GM21381 (cell line): ENCODE results near the gene CORT.
"Not testable (repeated sequence)": the region's sequence is repeated elsewhere in the genome, so short reads cannot be mapped to it uniquely, and the experiment has no call there.

Experiments
- ATAC-seq: cut with Tn5 transposase; IDR thresholded peaks from one replicate; pipeline ENCODE4 v1.9.1; 2021; ENCODE audit warnings: mild to moderate bottlenecking, moderate library complexity; ENCODE audit not compliant: unreplicated experiment

Gene CORT, protein sequence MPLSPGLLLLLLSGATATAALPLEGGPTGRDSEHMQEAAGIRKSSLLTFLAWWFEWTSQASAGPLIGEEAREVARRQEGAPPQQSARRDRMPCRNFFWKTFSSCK

DNA sequence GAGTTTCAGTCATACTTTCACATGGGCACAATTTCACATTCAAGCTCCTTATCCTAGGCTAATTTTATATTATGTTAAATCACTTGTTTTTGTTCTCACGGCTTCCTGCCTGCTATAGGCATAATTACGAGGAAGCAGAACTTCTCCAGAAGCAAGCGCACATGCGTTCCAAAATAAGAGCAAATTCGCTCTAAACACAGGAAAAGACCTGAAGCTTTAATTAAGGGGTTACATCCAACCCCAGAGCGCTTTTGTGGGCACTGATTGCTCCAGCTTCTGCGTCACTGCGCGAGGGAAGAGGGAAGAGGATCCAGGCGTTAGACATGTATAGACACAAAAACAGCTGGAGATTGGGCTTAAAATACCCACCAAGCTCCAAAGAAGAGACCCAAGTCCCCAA, at the start of gene CORT:
TSS of gene CORT (plus strand) at position 281 of the 400 bp plus-strand sequence. CDS start 193 bp downstream, outside the sequence.
- no peak for ATAC-seq

DNA sequence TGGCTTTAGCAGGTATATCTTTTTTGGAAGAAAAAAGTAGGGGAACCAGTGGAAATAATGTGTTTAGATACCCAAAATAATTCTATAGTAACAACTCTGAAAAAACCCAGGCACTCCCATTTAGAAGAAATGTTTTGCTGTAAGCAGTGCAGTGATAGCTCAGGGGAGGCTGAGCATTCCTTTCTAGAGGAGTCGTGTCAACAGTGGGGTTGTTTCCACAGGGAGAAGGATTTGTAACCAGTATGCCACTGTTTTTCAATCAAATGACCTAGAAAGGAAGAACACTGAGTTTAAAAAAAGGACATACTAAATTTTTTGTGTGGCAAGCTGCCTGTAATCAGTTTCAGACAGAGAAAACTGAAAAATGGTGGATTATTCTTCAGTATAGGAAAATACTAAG, 48.5 kb upstream of the CORT start:
- ATAC-seq = no peak

DNA sequence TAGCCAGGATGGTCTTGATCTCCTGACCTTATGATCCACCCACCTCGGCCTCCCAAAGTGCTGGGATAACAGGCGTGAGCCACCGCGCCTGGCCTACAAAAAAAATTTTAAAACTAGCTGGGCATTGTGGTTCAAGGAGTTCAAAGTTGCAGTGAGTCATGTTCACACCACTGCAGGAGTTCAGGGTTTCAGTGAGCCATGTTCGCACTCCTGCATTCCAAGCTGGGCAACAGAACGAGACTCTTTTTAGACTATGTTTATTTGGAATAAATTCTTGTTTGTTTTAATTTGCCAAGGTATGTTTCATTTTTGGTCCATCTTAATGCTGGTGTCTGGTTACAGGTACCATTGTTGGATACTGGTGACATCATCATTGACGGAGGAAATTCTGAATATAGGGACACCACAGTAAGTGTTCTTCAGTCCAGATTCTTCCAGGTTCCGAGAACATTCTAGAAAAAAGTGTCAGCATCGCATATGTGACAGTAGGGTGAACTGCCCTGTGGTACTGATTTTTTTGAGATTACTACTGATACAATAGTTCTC, 47.0 kb upstream of the CORT start:
- no peak for ATAC-seq

DNA sequence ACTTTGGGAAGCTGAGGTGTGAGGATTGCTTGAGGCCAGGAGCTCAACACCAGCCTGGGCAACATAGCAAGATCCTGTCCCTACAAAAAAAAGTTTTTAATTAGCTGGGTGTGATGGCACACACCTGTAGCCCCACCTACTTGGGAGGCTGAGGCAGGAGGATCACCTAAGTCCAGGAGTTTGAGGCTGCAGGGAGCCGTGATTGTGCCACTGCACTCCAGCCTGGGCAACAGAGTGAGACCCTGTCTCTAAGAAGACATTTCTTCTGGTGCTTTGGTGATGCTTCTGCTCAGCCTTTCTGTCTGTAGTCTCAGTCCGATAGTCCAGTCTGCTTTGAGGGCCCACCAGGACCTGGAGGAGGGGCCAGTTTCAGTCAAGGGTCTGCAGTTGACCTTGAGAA, 42.6 kb upstream of the CORT start:
- ATAC-seq = no peak

DNA sequence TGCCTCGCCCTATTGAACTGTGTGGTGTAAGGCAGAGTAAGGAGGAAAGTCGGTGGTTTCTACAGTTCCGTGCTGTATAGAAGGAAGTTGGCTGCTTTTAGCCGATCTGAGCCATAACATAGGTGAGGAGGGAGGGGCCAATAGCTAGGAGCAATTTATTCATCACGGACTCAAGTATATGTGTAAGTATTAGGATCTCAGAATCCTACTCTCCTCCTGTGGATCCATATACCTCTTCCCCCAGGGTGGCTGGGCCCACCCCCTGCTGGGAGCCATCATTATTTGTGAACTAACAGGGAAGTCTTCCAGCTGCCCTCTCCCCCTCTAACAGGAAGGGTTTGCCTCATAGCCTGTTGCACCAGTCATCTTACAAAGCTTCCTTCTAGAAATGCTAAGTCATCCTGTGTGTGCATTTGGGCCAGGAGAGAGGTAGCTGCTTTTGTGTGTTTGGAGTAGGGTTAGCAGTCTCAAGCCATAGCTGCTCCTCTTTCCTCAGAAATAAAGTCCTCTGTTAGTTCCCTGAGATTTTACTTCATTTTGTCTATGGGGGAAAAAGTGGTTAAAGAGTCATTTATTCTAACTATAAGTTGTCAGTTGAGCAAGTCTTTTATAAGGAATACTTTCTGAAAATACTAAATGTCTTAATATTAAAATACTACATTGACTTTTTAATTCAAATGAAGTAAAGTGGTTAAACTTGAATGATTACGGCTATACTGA, 34.5 kb upstream of the CORT start:
- no peak for ATAC-seq

DNA sequence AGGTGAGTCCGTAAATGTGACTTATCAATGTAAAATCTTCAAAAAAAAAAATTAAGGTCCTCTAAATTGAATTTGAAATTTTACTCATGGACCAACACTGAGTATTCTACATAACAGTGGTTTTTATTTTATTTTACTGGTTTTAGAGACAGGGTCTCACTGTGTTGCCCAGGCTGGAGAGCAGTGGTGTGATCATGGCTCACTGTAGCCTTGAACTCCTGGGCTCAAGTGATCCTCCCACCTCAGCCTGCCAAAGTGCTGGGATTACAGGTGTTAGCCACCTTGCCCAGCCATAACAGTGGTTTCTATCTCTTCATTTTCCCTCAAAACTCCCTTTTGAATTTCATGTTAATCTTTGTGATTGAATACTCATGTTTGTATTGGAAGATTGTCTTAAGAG, 33.9 kb upstream of the CORT start:
- not testable (repeated sequence) for ATAC-seq

DNA sequence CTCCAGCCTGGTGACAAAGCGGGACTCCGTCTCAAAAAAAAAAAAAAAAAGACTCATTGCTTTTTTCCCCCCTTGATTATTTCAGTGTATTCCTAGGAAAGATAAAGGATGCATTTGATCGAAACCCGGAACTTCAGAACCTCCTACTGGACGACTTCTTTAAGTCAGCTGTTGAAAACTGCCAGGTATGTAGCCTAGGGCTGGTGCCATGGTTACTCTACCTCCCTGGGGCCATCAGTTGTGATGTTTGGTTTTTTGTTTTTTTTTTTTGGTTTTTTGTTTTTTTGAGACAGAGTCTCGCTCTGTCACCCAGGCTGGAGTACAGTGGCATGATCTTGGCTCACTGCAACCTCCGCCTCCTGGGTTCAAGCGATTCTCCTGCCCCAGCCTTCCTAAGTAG, 31.1 kb upstream of the CORT start:
- ATAC-seq = not testable (repeated sequence)

DNA sequence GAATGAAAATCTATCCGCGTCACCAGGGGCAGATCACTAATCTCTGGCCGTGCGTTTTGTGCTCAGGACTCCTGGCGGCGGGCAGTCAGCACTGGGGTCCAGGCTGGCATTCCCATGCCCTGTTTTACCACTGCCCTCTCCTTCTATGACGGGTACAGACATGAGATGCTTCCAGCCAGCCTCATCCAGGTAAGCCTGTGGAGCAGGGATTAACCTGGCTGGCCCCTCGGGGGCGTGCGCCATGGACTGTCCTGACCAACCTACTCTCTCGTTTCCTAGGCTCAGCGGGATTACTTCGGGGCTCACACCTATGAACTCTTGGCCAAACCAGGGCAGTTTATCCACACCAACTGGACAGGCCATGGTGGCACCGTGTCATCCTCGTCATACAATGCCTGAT, 30.5 kb upstream of the CORT start:
- ATAC-seq = no peak

DNA sequence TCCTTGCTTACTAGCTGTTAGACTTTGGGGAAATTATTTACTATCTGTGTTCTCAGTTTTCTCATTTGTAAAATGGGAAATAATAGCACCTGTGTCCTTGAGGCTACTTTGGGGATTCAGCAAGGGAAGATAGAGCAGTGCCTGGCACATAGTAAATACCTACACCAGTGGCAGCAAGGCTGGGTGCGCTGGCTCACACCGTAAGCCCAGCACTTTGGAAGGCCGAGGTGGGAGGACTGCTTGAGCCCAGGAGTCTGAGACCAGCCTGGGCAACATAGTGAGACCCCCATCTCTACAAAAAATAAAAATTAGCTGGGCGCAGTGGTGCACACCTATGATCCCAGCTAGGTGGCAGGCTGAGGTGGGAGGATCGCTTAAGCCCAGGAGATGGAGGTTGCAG, 28.2 kb upstream of the CORT start:
- ATAC-seq = no peak

DNA sequence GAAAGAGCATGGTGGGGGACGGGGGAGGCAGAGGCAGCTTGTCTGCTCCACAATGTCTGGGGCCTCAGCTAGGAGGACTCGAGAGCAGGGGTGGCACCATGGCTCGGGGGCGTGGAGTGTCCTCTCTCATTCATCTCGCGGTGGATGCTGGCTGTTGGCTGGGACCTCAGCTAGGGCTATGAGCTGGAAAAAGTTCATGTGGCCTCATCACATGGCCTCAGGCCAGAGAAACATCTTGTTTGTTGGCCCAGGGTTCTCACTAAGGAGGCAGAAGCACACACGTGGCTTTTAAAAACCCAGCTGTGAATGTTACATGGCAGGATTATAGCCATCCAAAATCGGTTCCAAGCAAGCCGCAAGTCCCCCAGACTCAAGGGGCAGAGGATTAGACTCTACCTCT, 25.8 kb upstream of the CORT start:
- no peak for ATAC-seq

DNA sequence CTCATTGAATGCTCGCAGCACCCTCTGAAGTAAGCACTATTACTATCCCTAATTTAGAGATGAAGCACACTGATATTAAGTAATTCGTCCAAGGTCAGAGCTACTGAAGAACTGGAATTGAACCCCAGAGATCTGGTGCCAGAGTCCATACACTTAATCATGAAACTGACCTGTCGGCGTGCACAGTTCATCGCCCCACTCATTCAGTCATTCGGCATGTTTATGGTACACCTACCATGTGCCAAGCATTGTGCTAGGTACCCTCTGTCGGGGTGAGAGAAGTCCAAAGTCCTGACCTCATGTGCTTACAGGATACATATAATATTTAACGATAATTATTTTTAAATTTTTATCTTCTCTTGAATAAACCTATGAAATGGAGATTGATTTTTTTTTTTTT, 25.2 kb upstream of the CORT start:
- ATAC-seq = no peak

DNA sequence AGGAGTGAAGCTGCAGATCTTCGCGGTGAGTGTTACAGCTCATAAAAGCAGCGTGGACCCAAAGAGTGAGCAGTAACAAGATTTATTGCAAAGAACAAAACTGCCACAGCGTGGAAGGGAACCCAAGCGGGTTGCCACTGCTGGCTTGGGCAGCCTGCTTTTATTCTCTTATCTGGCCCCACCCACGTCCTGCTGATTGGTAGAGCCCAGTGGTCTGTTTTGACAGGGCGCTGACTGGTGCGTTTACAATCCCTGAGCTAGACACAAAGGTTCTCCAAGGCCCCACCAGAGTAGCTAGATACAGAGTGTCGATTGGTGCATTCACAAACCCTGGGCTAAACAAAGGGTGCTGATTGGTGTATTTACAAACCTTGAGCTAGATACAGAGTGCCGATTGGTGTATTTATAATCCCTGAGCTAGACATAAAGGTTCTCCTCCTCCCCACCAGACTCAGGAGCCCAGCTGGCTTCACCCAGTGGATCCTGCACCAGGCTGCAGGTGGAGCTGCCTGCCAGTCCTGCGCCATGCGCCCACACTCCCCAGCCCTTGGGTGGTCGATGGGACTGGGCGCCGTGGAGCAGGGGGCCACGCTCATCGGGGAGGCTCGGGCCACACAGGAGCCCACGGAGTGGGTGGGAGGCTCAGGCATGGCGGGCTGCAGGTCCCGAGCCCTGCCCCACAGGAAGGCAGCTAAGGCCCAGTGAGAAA, 23.9 kb upstream of the CORT start:
- not testable (repeated sequence) for ATAC-seq

DNA sequence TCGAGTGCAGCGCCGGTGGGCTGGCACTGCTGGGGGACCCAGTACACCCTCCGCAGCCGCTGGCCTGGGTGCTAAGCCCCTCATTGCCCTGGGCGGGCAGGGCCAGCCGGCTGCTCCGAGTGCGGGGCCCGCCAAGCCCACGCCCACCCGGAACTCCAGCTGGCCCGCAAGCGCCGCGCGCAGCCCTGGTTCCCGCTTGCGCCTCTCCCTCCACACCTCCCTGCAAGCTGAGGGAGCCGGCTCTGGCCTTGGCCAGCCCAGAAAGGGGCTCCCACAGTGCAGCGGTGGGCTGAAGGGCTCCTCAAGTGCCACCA, 23.3 kb upstream of the CORT start:
- not testable (repeated sequence) for ATAC-seq

DNA sequence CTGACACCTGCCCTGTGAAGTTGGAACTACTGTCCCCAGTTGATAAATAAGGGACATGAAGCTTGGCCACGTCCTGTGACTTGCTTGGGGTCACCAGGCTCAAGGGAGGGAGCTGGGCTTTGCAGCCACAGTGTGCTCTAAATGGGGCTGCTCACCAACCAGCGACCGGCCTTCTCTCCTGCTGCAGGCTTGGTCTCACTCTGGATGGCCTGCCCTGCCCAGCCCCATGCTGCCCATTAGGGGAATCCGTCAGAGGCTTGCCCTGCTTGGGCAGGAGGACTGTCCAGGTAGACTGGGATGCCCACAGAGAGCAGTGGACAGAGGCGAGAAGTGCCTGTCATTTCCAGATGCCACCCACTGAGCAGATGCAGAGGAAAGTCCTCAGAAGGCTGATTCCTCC, 20.8 kb upstream of the CORT start:
- ATAC-seq = no peak

DNA sequence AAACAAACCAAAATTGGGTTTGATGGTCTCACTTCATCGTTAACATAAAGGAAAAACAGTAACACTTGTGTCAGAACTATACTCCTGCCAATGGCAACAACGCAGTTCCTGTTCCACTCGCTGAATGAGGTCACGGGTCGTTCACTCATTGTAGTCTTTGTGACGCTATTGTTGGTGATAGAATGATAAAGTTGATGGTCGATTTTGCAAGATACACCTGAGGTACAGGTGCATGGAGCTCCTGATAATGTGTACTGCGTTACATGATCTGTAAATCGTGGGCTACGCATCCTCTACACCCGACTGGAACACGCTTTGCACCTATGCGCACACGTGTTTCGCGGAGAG, 20.0 kb upstream of the CORT start:
- peak; percentile 20 for ATAC-seq

DNA sequence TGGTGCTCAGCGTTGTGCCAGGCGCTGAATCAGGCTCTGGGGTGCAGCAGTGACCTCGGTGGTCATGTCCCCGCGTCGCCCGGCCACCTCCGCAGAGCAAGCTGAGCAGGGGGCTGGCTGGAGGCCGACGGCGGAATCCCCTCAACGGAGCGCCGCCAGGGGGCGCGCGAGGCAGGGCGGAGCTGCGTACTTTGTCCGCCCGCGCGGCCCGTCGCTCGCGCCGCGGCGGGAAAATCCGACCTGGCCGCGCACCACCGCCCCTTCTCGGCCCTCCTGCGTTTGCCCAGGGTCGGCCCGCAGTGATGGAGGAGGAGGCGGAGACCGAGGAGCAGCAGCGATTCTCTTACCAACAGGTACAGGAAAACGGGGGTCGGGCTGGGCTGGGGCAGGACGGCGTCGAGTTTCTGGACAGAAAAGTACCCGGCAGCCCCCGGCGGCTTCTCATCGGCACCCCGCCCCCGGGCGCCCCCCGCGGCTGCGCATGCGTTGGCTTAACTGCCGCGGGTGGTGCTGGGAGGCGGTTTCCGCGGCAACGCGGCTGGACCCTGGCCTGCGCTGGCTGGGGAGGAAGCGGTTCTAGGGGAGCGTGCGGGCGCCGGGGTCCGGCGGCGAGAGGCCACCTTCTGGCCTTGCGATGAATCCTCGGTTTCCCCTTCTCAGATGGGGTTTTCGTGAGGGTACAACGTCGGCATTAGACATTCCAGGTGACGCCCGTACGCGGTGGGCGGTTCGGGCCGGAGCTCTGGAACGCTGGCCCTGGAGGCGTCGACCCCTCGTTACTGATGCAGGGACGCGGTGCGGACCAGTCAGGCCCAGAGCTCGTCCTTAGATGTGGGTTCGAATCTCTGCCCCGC, 19.4 kb upstream of the CORT start, which contains the start of gene CENPS:
TSS of gene CENPS (plus strand) at position 218 of the 854 bp plus-strand sequence. CDS start at position 303, 85 bp downstream.
- ATAC-seq = peak; percentile 80

DNA sequence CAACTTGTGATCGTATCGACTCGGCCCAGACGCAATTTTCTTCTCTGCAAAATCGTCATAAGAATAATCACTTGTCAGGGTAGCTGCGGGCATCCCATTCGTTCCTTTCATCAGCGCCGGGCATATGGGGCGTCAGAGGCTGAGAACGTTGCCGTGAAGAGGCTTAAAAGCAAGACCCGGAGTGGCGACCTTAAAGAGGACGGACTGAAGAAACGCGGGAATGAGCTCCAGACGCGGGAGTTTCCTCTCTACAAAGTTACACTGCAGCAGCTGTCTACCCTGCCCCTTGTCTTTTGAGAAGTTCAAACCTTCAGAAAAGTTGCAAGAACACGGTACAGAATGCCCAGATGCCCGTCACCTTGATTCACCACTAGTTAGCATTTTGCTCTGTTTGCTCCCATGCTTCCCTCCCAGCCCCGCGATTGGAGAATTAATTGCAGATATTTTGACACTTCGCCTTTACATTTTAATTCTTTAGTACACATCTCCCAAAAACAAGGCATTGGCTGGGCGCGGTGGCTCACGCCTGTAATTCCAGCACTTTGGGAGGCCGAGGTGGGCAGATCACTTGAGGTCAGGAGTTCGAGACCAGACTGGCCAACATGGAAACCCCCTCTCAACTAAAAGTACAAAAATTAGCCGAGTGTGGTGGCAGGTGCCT, 18.6 kb upstream of the CORT start:
- no peak for ATAC-seq

DNA sequence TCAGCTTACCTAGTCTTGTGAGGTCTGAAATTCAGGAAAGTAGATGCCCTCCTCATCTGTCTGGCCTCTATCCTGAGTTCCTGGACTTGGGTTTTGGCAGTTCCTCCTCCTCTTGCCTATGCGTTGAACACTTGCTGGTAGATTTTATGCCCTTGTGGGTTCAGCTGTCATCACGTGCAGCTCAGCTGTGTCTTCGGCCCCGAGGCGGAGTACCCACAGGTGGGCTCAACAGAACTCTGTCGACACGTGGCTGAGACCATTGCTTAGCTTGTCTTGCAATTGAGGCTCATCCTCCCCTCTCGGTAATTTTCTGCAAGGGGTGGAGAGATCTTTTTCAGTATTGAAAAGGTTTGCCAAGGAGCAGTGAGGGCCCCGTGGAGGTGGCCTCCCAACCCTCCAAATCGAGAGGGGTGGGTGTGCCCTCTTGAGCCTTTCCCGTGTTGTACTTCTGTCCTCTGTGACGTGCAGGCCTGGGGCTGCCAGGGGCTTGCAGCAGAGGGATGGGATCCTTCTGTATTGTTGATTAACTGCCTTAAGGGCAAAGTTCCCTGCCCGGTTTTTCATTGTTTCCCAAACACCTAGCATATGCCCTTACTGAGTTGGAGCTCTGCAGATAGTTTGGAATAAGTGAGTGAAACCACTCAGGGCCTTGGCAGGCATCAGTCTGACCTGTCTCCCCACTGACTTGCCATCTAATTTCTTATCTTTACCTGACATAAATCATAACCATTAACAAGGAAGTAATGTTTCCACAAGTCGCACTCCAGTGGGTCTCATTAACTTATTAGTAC, 16.7 kb upstream of the CORT start:
- ATAC-seq = no peak

DNA sequence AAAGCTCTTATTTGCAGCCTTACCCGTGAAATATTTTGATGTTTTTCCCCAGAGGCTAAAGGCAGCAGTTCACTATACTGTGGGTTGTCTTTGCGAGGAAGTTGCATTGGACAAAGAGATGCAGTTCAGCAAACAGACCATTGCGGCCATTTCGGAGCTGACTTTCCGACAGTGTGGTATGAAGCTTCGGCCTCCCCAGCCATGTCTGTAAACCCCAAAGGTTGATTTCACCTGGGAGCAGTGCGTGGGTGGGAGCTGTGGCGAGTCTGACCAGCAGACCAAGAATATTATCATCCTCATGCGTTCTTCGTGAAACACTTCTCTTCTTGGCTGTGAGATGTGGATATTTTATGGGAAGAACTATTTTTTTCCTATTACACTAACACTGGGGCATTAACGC, 16.0 kb upstream of the CORT start:
- no peak for ATAC-seq

DNA sequence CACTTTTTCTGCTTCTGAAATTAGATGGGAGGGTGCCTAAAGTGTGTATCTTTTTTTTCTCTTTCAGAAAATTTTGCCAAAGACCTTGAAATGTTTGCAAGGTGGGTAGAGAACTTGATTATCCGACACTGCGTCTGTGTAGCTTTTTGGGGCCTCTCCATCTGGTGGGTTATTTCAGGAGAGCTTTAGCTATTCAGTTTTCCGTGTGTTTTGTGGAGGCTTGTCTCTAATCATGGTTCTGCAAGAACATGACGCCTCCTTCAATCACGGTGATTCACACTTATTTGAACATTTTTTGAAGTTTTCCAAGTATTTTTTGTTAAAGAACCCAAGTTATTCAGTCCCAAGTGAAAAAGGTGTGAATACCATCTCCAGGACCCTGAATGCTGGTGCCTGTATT, 15.2 kb upstream of the CORT start:
- no peak for ATAC-seq
